Hematopoietic multipotent progenitor cell (in vitro differentiated cells): ENCODE measurements around the gene TSTD1. TPM values are rescaled to one million over a fixed set of nuclear protein-coding genes. Genes with fewer than 3 reads are reported as not detected.

Experiments
- DNase-seq, 3 donors: peaks; one replicate each; pipeline ENCODE4 v3.0.0-alpha.2; 2011 to 2015; ENCODE audit warnings: low read depth in 2 of 3, low spot score in 2 of 3
- total RNA-seq: library from RNA; depleted of rRNA; stranded (reverse); fragments of >200 nt; gene quantifications from one replicate; pipeline ENCODE4 v1.2.3, GENCODE V29; 2012

Gene TSTD1
- total RNA-seq, result 76.2 TPM

GRCh38 chr1:161038523-161039153 lies at the start of gene TSTD1:
TSTD1 (minus strand) TSS chr1:161038964; CDS start chr1:161038889, 75 bp downstream.
- DNase-seq, result peak; percentile 74 to 87 (median 84)

DNA sequence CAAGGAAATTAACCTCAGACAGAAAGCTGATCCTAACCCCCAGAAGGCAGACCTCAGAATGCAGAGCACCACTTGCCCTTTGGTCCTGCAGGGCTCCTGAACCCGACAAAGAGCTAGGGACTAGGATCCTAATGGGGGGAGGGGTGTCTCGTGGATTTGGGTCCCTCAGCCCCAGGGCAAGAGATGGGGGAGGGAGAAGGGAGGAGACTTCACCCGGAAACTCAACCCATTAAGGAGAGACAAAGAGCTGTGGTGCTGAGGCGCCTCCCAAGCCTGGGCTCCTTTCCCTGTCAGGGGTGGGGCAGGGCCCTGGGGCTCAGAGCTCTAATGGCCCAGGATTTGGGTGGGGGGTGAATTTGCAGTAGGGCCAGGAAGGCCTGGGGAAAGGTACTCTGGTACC lies 47.7 kb upstream of the TSTD1 start:
- DNase-seq, result no peak

DNA sequence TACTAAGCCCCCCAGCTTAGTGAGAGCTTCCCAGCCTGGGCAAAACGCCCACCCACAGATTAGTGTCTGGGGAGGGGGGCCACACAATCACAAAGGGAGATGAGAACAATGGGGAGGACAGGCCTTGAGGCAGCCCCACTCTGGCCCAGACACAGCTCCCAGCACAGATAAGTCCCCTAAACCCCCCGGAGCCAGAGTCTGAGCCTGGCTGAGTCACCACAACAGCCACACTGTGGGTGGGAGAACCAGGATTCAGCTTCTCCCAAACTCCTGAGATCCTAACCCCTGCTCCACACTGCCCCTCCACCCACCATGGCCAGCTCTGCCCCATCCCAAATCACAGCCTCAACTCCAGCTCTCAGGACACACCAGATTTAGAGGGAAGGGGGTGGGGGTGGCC lies 46.4 kb upstream of the TSTD1 start:
- DNase-seq, result no peak

DNA sequence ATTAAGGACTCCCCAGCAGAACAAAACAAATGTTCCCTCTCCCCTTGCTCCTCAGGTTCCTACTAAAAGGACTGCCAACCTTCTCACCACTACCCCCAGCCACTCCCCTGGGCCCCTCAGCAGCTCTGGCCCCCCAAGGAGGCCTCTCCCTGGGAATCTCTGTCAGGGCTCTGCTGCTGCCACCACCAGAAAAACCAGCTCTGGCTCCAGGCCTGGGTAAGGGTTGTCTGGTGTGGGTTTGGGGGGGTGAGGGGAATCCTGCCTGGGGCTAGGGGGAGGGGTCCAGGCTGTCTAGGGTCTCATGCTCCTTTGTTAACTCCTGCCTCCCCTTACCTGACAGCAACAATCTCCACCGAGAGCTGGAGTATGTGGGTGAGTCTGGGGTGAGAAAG lies 45.8 kb upstream of the TSTD1 start:
- no peak for DNase-seq

- DNase-seq, result no peak
Measured at GRCh38 chr1:161083748-161084596, 45.2 kb upstream of the TSTD1 start.

DNA sequence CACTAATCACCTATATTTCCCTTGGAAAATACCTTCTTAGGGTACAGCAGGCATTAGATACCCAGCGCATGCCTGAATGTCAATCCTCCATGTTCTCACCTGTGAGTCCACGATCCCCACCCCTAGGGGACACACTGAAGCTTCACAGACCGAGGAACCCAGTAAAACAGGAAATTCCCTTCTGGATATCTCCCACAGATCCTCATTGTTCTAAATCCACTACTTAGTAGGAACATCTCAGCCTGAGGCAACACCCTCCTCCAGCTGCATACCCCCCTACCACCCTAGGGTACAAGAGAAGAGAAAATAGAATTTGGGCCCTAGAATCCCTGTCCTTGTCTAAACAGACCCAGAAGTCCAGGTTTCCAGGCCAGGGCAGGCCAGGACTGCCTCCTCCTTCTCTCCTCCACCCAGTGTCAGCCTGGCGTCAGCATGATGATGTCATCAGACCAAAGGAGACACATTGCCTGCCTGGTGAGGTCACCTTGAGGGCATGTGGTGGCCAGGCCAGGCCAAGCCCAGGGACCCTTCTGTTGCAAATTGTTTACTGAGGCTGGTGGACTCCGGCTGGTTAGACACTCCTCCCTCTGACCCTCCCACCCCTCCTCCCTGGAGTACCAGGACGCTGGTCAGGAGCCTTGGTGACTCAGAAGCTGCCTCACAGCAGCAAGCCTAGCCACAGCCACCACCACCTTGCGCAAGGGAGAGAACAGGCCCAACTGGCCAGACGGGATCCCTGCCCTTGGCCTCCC lies 44.4 kb upstream of the TSTD1 start:
- DNase-seq, result no peak

DNA sequence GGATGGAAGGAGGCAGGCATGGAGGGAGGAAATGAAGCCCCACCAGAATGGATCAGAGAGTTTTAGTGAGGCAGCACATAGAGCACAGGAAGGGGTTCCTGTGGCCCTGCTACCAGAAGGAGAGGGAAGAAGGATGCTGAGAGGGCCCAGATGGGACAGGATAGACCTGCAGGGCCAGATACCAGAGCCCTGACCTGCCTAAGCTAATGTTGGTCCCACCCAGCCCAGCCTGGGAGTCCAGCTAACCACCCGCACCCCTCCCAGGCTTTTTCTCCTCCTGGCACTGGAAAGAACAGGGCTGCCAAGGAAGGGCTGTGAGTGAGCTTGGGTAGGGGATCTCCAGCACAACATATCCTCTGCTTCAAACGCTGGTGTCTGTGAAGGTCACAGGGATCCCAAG lies 43.7 kb upstream of the TSTD1 start:
- DNase-seq, result no peak

GRCh38 chr1:161081519-161081918 lies 42.8 kb upstream of the TSTD1 start:
- DNase-seq, result no peak

DNA sequence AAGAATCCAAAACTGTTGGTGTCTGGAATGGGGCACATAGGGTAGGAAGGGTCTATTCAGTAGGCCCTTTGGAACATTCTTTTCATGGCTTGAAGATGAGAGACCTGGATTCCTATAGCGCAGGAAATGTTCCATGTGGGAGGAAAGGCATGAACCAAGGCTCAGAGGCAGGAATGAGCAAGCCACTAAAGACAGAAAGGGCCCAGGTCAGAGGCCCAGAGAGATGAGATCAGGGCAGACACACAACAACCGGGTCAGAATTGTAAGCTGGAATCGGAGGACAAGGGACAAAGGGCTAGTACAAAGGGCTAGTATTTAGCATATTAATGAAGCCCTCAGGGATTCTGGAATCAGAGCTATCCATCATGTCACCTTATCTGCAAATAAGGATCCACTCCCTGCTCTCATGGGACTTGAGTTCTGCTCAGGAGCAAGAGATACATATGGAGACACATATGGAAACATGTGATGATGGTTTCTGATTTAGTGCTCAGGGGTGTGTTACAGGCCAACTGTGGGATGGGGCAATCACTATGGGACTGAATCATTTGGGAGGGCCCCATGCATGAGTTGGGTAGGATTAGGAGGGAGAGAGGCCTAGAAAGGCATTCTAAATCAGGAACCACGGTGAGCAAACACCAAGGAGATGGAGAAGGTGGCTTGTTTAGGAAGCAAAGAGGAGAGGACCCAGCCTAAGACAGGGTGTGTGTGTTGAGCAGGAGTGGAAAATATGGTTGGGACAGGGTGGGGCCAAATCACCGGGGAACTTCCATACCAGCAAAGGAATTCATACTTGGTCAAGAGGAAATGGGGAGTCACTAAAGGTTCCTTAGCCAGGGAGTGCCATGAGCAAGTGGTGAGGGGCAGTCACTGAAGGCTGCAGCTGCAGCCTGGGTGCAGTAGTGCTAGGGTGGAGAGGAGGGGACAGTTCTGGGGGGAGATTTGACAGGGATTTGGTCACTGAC lies 42.0 kb upstream of the TSTD1 start:
- no peak for DNase-seq

- no peak for DNase-seq
Measured at GRCh38 chr1:161079436-161080110, 40.8 kb upstream of the TSTD1 start.

DNA sequence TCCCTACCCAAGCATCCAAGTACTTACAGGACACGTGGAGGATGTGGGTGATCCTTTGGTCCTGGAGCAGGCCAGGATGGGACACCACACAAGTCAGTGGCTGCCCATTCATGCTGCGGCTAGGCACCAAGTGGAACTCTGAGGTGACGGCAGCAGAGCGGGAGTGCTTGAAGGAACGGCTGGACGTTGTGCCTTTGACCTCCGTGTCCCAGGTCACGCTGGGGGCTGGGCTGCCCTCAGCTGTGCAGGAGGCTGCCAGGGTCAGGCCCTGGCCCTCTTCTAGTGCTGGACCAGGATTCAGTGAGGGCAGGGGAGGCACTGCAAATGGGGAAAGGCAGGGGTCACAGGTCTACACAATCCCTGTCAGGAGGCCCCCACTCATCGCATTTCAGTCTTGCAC lies 38.7 kb upstream of the TSTD1 start:
- DNase-seq, result no peak

- no peak for DNase-seq
Measured at GRCh38 chr1:161076410-161076809, 37.6 kb upstream of the TSTD1 start.

- no peak for DNase-seq
Measured at GRCh38 chr1:161074676-161075368, 36.1 kb upstream of the TSTD1 start.

DNA sequence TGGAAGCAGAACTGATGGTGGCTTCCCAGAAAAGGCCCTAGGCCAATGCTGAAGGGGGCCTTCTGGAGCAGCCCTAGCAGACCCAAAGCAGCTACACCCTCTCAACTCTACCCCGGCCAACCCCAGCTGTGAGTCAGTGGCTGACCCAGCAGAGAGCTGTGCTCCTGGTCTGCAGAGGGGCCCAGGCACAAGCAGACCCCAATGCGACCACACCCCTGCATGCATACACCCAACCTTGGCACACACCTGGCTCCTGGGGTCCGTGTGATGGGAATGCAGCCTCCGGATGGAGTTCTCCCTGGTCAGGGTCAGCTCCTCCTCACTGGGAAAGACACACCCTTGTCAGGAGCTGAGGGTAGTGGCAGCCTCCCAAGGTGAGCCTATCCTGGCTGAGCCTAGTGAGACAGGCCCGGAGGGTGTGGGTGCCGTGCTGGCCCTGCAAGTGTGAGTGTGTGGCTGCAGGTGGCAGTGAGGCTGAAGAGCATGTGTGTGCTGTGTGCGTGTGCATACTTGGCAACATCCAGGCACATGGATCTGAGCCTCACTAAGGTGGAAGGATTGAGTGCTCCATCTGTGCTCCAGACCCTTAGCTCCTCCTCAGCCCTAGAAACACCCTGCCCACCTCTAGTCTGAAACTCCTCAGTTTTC lies 34.8 kb upstream of the TSTD1 start:
- DNase-seq, result peak in 1 of 3 donors; percentile 19

DNA sequence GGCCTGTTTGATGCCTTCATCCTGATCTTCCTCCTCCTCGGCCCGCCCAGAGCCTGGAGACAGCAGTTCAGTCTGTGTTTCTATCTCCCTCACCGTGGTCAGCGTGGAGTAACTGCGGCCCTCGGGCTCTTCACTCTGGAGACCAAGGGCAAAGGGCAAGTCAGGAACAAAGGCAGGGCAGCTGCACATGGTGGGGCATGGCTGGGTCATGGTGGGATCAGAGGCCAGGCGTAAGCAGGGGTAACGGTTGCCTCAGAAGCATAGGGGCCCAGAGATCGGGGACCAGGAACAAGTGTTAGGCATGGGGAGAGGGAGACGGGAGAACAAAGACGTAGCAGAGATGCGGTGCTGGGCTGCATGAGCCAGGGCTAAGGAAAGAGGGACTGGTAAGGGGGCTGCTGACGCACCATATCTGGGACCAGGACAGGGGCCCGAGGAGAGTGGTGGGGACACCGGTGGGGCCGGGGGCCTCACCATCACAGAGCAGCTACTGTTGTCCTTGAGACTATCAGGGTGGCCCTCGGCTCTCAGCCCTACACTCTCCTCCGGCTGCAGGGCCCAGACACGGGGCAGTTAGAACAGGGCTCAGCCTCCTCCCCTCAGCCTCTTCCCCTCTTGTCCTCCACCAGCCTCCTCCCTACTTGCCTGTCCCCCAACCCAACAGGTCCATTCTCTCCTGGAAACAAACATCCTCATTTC lies 34.1 kb upstream of the TSTD1 start:
- DNase-seq, result no peak

DNA sequence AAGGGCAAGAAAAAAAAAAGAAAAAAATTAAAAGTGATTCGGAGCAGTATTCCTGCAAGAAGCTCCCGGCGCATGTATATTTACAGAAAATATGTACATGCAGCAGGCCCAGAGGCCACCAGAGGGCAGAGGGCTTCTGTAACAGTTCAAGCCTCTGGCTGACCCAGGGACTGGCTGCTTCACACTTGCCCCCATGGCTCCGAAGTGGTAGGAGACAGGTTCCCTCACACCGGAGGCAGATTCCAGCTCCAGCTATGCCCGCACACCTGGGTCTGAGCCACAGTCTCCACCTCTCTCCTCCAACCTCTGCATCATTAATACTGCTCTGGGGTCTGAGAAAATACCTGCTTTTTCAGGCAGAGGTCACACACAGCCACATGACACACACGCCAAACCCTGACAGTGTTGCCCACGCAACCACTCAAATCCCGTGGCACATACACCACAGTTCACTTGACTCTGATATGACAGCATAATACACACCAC lies 33.2 kb upstream of the TSTD1 start:
- peak in 2 of 3 donors; percentile 65 to 74 for DNase-seq

GRCh38 chr1:161070761-161071160 lies 32.0 kb upstream of the TSTD1 start:
- DNase-seq, result no peak

GRCh38 chr1:161069731-161070270 lies 31.0 kb upstream of the TSTD1 start, which contains the start of gene ARHGAP30:
ARHGAP30 (minus strand) TSS chr1:161069891; CDS start chr1:161069624, 267 bp downstream.
- peak; percentile 45 to 97 (median 88) for DNase-seq
